Activated CD4-positive, alpha-beta T cell treated with anti-CD3 and anti-CD28 coated beads, Interleukin-2, Interleukin-4, amounts not matched to agents 100 ng/mL and 50 ng/mL, durations not matched to agents 16 hours and 8 hours (primary cell): ENCODE results near the gene NHP2.
A peak's percentile ranks its signal among the peaks of the same experiment; 100 is the strongest.

Experiments
- DNase-seq: peaks from one replicate; pipeline ENCODE4 v3.0.0-alpha.2; 2020; ENCODE audit warnings: low spot score

NHP2 gene

DNA sequence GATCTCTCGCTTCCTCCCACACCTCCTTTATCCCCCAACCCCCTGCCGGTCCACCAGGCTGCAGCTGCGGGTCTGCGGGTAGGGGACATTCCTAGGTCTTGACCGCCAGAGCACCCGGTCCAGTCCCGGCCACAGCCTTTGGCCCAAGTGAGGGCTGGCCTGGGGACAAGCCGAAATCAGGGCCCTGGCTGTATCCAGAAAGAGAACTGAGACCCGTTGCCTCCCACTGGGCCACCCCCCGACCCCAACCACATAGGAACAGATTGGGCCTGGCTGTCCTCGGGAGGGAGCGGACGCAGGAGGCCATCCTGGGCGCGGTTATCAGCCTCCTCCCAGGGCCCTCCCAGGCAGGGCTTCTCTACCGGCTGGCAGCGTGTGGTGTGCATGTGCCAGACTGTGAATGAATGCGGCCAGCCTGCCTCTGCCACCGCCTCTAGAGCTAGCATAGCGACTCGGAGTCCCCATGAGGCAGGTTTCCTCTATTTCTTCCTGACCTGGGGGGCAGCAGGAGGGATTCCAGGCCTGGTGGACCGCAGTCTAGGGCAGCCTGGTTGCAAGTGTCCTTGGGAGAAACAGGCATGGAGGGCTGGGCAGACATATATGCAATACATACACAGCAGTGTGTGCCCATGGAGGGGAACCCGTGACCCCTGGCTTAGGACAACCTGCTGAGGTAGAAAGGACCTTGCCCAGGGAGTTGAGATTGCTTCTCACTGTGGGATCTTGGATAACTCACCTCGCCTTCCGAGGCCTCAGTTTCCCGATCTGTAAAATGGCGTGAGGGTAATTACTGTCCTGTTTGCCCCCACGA lies 39.2 kb downstream of the NHP2 start:
- DNase-seq: peak; percentile 34

DNA sequence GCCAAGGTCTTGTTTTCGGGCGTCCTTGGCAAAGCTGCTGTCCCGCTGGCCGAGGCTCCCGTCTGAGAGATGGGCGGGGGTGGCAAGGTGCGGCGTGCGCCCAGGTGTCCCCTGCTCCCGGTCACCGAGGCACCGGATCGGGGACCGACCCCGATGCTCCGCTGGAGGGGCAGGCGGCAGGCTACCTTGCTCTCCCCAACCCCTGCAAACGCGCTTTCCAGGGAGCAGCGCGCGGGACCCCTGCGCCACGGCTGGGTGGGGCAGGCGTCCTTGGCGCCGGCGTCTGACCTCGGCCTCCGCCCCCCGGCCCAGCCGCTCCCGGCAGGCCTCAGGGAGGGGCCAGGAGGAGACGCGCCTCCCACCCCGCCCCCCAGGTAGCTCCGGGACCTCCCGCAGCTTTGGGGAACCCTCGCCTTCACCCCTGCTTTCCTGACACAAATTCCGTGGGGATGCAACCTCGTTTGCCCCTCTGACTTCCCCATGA lies 39.8 kb downstream of the NHP2 start:
- DNase-seq: no peak

DNA sequence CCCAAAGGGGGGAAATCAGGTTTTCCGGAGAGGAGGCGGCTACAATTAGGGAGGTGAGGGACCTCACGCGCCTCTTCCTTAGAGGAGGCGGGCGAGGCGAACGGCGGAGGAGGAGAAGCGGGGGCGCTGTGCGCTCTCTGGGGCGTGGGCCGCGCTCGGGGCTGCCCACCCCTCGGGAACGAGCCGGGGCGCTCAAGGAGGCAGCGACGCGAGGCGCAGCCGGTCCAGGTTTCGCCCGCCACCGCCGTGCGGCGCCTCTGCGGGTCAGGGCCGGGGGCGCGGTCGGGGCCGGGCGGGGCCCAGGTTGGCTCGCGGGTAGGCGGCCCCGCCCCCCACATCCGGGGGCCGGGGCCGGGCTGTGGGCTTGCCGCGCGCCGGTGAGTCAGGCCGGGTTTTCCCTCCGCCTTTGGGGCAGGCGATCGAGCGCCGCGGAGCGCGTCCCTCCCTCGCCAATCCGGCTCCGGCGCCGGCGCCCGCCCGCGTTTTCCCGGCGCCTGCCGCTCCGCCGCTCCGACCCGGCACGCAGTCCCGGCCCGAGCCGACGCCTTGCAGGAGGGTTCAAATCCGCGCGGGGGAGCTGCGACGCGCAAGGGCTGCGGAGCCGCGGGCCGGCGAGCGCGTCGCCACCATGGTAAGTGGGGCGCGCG lies 40.4 kb downstream of the NHP2 start, which contains the start of gene N4BP3:
N4BP3 (plus strand) TSS at position 392 of the 647 bp plus-strand sequence. CDS start 6,052 bp downstream, outside the sequence.
- DNase-seq: peak; percentile 81

DNA sequence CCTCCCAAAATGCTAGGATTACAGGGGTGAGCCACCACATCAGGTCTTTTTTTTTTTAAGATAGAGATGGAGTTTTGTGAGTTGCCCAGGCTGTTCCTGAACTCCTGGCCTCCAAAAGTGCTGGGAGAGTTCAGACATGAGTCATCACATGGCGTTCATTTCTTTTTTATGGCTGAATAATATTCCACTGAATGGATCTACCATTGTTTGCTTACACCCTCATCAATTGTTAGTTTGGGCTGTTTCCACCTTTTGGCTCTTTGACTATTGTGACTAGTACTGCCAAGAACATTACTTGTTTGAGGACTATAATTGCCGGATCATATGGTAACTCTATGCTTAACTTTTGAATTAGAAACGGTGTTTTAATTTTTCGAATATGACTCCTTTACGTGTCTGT lies 41.1 kb downstream of the NHP2 start:
- DNase-seq: no peak

DNA sequence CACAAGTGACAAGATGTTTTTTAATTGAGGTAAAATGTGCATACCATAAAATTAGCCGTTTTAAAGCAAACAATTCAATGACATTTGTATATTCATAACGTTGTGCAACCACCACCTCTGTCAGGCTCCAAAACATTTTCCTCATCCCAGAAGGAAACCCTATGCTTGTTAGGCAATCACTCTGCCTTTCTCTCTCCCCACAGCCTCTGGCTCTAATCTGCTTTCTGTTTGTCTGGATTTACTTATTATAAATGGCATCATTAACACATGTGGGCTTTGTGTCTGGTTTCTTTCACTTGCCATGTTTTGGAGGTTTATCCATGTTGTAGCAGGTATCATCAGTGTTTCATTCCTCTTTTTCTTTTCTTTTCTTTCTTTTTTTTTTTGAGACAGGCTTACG lies 41.8 kb downstream of the NHP2 start:
- no peak for DNase-seq

DNA sequence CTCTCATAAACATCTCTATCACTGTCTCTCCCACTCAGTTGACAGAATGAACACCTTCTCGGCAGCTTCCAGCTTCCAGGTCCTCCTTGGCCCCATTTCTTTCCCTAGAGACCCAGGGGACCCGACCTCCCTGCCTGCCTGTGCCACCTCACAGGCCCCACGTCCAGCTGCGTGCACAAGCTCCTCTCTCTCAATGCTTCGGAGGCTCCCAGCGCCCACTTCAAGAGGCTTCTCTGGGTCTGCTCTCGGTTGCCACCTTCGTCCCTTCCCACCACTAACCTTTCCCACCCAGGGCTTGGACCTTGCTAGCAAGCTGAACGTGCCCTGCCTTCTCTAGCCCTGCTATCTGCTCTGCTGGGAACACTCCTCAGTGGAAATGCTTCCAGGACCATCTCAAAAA lies 43.2 kb downstream of the NHP2 start:
- DNase-seq: no peak

DNA sequence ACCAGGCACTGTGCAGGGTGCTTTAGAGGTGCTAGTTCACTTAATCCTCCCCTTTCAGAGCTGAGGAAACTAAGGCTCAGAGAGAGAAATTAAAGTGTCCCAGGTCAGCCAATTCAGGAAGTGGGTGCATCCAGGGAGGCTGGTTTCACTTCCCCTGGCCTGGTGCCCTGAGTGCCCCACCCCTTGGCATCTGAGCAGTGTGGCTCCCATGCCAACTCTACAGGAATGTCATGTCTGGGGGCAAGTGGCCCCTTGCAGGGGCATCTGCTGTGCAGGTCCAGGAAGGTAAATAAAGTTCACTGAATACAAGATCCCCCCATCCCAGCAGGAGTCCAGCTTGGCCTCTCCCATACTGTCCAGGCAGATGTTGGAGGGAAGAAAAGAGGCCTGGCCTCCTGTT lies 44.7 kb downstream of the NHP2 start:
- DNase-seq: no peak

DNA sequence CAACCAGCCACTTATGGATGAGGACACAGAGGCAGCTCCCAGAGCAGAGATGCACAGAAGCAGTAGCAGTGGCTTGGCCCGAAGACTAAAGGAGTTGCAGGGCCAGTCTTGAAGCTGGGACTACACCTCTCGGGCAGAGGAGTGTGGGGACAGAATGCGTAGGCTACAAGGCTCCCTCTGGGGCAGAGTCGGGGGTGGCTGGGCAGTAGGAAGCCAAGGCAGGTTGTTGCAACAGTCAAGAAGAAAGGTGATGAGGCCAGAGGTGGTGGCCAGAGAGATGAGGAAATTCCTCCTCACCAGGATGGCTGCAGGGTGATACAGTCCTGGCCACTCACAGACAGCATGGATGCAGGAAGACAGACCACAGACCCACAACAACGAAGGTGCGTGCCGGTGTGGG lies 45.2 kb downstream of the NHP2 start:
- DNase-seq: no peak

DNA sequence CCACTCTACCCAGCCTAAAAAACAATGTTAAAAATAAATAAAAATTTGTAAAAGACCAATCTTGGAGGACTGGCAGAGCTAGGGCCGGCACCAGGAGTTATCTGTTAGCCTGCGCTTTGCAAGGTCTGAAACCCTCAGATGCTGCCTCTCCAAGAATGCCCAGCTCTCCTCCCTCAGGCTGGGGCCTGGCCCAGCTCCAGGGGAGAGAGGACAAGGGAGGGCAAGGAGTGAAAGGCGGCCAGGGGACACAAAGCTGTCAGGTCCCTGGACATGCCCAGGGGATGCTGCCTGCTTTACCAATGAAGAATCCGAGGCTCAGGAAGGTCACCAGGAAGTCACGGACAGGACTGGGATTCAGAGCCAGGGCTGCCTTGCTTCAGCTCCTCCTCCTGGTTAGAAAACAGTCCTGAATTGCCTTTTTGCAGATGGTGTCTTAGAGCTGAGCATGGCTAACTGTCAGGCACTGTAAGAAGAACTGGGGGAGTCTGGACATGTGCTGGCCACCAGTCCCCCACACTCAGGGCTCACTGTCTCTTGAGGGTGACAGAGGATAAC lies 45.9 kb downstream of the NHP2 start:
- no peak for DNase-seq

DNA sequence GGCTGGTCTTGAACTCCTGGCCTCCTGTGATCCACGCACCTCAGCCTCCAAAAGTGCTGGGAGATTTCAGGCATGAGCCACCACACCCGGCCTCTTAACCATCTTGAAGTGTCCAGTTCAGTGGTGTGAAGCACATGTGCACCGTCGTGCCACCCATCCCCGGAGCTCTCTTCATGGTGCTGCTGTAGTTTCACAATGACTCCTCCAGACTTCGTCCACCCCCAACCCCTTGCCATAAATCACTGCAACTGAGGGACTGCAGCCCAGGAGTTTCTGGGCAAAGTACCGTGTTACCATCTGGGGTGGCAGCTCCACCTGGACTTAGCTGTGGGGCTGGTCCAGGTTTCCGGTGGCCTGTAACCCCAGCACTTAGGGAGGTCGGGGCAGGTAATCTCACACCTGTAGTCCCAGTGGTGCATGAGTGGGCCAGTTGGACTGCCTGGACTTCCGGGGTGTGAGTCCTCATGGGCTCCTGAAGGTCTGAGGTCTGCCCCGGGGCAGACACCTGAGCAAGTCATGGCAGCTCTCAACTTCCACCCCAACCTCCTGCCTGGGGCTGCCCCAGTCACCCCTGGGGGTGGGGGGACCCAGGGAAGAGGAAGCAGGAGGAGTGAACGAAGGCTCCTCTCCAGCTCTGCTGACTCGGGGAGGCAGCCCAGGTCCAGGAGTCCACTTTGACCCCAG lies 47.0 kb downstream of the NHP2 start:
- DNase-seq: no peak

DNA sequence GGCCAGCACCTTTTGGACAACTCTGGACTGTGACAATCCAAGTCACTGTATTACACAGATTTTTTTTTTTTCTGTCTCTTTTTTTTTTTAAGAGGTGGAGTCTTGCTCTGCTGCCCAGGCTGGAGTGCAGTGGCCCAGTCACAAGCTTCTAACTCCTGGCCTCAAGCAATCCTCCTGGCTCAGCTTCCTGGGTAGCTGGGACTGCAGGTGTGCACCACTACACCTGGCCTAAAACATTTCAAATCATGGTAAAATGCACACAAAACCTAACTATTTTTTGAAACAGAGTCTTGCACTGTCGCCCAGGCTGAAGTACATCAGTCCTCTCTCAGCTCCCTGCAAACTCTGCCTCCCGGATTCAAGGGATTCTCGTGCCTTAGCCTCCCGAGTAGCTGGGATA lies 47.6 kb downstream of the NHP2 start:
- DNase-seq: no peak

DNA sequence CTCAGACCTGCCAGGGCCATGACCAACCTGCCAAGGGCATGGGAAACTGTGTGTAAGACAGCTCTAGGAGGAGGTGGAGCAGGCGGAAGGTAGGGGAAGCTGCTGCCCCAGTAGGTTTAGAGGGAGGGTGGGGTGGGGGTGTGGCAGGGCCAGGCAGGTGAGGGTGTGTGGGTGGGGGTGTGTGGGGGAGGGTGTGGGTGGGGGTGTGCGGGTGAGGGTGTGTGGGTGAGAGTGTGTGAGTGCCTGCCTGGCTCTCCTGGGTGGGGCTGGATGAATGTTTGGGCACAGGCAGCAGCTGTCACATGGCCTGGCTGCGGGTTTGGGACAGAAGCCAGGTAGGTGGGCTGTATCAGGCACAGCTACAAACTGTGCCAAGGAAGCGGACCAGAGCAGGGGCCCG lies 49.2 kb downstream of the NHP2 start:
- DNase-seq: no peak

DNA sequence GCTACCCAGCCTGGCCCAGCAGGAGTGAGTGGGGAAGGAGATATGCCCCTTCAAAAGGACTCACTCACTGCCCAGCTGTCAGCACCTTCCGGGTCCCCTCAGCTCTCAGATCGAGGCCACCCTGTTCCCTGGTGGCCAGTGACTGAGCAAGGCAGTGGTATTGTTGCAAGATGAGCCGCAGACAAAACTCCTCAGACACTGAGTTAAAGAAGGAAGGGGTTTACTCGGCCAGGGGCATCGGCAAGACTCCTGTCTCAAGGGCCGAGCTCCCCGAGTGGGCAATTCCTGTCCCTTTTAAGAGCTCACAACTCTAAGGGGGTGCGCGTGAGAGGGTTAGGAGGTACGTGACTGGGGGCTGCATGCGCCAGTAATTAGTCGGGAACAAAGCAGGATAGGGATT lies 50.1 kb downstream of the NHP2 start:
- no peak for DNase-seq
